NCI-H446 treated with DMSO at 0.1 percent for 48 hours (cell line): Measurements from ENCODE around the gene AFDN.

Experiments
- DNase-seq: peaks from one replicate; lab custom pipeline; 2025; lab: John Stamatoyannopoulos, UW

Gene AFDN

GRCh38 chr6:167980911-167981580 is 154.3 kb downstream of the AFDN start:
- DNase-seq, result no peak

- DNase-seq, result no peak
Observed at GRCh38 chr6:167981916-167982462, 155.3 kb downstream of the AFDN start.

DNA sequence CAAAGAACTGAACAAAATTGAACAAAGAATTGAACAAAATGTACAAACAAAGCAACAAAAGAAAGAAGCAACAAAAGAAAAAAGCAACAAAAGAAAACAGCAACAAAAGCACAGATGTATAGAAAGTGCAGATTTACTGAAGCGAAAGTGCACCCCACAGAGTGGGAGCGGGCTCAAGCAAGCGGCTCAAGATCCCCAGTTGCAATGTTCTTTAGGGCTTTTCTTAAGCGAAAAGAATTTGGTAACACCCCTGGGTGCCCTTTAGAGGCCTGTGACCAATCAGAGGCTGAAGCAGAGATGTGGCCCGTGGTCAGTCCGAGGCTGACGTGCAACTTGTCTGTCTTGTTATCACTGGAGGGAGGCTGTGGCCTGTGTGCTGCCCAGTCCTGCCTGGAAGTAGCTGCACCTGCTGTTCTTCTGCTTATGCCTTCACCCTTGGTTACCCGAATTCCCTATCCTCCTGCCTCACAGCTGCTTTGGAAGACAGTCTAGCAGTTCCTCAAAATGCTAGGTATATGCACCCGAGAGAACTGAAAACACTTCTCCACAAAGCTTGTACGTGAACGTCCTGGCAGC is 157.5 kb downstream of the AFDN start:
- no peak for DNase-seq

DNA sequence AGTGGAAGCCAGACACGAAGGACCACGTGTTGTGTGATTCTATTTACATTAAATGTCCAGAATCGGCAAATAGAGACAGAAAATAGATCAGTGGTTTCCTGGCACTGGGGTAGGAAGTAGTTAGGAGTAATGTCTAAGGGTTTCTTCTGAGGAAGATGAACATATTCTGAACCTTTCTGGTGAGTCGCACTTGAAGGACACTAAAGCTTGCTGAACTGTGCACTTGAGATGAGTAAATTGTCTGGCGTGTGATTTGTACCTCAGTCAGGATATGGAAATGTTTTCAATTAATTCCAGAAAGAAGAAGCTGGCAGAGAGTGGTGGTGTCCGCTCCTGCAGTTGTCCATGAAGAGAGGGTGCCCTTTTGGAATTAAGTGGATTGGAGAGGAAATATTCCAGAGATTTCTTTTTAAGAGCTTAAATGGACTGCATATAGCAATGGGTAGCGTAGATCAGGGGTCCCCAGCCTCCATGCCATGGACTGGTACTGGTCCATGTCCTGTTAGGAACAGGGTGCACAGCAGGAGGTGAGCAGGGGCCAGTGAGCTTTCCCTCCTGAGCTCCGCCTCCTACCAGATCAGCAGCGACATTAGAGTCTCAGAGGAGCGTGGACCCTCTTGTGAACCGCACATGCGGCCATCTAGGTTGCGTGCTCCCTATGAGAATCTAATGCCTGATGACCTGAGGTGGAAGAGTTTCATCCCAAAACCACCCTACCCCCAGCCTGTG is 158.3 kb downstream of the AFDN start:
- DNase-seq, result no peak

- DNase-seq, result no peak
Observed at GRCh38 chr6:167985911-167986595, 159.3 kb downstream of the AFDN start.

GRCh38 chr6:167987396-167988153 is 160.9 kb downstream of the AFDN start:
- no peak for DNase-seq

DNA sequence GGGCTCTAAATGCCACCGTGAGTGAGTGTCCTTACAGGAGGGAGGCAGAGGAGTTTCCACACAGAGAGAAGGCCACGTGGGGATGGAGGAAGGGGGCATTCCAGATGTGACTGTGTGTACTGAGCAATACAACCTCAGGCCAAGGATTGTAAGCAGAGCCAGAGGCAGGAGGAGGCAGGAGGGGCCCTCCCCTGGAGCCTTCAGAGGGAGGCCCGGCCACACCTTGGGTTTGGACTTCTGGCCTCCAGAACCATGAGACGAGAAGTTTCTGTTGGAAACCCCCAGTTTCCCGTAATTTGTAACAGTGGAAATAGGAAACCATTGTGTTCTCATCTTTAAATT is 161.4 kb downstream of the AFDN start:
- no peak for DNase-seq

DNA sequence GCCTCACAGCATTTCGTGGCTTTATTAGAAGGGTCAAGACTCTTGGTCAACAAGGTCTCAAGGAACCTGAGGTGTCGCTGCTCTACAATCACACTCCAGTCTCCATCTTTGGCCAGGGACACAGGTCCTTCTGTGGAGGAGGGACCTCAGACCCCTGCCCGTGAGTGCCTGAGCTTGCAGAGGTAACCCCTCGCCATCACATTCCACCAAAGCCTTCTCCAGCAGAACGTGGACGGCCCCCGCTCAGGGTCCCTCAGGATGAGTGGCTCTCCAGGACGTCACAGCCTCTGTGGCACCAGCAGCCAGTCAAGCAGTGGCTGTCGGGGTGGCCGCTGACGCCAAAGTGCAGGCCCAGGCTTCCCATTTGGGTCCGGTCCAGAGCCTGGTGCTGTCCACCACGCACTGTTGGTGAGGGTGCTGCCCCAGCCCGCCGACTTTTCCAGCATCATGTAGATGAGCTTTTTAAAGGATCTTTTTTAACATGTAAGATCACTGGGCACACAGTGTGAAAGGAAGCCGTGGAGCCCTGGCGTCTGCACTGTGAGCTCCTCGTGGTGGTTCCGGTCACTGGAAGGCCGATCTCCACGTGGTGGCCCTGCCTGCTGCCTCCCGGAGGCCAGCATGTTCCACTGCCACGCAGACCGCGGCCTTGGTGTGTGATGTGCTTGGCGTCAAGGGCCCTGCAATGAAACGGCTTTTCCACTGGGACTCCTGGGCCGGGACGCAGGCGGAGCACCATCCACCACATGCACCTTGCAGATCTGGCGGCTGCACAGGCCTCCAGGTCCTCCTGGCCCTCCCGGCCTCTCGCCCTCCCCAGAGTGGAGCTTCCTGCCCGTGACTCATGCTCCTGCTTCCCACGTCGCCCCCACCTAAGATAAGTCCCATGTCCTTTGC is 162.5 kb downstream of the AFDN start:
- DNase-seq, result no peak

DNA sequence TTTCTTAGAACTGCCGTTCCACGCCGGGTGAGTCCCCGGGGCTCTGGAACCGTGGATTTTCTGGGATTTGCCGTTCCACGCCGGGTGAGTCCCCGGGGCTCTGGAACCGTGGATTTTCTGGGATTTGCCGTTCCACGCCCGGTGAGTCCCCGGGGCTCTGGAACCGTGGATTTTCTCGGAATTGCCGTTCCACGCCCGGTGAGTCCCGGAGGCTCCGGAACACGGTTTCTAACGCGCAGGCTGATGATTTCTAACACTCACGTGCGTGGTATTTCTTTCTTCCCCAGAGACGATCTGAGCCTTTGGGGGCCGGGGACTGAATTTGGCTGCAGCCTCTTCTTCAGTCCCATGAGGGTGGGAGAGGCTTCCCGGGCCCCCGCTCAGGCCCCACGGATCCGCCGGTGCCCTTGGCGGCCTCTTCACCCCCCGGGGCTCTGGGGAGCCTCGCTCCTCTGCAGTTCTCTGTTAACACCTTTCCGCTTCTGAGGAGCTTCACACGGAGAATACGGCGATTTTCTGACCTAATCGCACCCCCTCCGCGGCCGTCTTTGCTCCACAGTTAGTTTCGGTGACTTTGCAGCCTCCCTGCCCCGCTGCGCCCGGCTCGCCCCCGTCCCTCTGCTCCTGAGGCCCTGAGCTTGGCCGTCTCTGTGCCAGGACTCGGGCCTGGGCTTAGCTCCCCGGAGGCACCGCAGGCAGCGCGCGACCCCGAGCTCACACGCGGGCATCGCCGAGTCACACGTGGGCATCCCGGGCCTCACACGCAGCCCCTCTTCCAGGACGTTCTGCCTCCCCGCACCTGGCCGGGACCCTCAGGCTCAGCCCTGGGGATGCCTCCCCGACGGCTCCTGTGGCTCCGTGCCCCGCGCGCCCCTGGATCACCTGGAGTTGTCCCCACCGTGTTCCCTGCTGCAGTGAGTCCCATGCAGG is 163.6 kb downstream of the AFDN start:
- DNase-seq, result no peak

- no peak for DNase-seq
Observed at GRCh38 chr6:167993169-167993568, 166.5 kb downstream of the AFDN start.

- DNase-seq, result no peak
Observed at GRCh38 chr6:167993831-167994230, 167.1 kb downstream of the AFDN start.

- DNase-seq, result no peak
Observed at GRCh38 chr6:167995302-167995701, 168.6 kb downstream of the AFDN start.

DNA sequence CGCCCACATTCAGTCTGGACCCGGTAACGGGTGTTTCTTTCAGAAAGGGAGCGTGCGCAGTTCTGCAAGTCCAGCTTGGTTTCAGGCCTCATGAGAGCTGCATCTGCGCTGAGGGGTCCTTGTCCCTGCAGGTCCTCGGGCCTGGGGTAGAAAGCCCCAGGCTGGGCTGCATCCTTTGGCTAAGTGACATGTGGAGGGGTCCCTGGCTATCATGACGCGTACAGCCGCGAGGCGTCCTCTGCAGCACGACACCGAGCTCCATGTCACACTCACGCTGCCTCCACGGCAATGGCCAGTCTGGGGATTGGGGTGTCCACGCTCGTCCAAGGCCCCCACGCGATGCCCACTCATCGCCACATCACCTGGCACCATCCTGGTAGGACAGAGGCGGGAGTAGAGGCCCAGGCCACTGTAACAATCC is 169.0 kb downstream of the AFDN start:
- no peak for DNase-seq

DNA sequence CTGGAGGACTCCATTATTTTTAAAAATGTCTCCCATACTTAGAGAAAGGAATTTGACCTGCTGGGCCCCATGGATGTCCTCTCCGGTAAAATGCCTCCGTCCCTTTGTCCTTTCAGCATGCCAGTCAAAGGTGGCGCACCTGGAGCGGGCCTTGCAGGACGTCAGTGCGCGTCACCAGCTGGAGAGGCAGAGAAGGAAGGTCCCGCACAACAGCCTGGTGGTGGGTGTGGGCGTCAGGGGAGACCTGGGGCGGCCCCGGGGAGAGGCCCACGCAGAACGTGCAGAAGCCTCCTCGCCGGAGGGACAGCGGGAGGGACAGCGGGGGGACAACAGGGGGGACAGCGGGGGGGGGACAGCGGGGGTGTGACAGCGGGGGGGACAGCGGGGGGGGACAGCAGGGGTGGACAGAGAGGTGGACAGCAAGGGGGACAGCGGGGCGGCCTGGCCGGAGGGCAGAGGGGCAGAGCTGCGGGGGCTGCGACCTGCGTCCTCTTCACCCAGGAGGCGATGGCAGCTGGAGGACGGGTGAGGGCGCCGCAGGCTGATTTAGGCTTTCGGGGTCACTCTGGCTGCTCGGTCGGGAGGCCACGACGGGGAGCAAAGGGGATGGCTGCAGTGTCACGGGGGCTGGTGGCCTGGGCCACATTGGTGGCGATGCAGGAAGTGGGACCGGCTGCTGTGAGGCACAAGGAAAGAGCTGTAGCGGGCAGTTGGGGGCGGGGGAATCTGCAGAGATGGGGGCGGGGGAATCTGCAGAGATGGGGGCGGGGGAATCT is 169.9 kb downstream of the AFDN start:
- no peak for DNase-seq

GRCh38 chr6:167997642-167998041 is 170.9 kb downstream of the AFDN start, which contains the start of gene KIF25:
TSS of gene KIF25 (plus strand) at chr6:167997671. CDS start at chr6:168029586, 31,915 bp downstream.
- DNase-seq, result no peak

DNA sequence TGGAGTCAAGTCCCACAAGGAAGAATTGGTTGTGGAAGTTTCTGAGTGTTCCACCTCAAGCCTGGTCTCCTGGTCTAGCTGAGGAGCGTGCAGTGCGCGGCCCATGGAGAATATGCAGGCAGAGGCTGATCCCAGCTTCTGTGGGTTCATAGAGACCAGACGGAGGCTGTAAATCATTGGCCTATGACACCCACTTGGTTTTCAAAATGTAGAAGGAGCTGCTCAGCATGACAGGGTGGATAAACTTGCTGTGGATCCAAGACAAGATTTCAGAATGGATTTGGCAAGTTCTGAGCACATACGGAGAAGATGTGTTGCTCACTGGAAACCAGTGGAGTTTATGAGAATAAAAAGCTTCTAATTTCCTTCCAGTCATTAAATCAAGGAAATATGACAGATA is 171.5 kb downstream of the AFDN start:
- DNase-seq, result no peak

GRCh38 chr6:168000198-168001028 is 173.7 kb downstream of the AFDN start:
- DNase-seq, result no peak

DNA sequence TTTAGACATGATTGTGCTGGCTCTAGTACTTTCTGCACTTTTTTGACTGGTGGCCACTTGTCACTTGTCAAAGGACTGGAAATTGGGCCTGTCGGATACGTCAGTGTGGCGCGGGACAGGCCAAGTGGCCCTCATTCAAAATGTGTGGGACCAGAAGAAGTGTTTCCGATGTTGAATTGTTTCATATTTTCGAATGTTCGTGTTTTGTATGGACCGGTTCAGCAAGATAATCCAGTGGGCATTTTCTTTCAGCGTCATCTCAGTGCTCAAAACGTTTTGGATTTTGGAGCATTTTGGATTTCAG is 174.3 kb downstream of the AFDN start:
- no peak for DNase-seq
